ENCODE results near the gene ARID3A. TPM values are rescaled to one million over a fixed set of nuclear protein-coding genes. Genes with fewer than 3 reads are reported as not detected.

Gene ARID3A
- total RNA-seq, 4 donors from 2014 or later = 1.3 to 22.0 (median 3.8) TPM

- H3K27ac ChIP-seq = no peak overlapping the region
- intact Hi-C loops (cut with DNase I; ENCODE audit: low total_unique reads) = no loop called here
- TF ChIP-seq CTCF (IDR thresholded peaks at IDR 0.05) = no peak
- no peak for TF ChIP-seq POLR2A (IDR thresholded peaks at IDR 0.05)
- no peaks in the 10 kb centered on the region for H3K9me3 ChIP-seq
- H3K27me3 ChIP-seq = peaks cover 0 to 12% of the 10 kb centered on the region in 2 donors
- peak in 1 of 2 donors; percentile 16 for DNase-seq
- H3K4me3 ChIP-seq = no peak overlapping the region
- H3K4me1 ChIP-seq = no peaks in the 10 kb centered on the region
- no peaks in the 10 kb centered on the region for H3K36me3 ChIP-seq
Observed at GRCh38 chr19:991932-992669, 66.3 kb downstream of the ARID3A start.

GRCh38 chr19:992670-993055, 66.8 kb downstream of the ARID3A start:
- DNase-seq = no peak
- H3K9me3 ChIP-seq = no peaks in the 10 kb centered on the region
- no peaks in the 10 kb centered on the region for H3K36me3 ChIP-seq
- intact Hi-C loops (cut with DNase I; ENCODE audit: low total_unique reads) = no loop called here
- no peak overlapping the region for H3K4me3 ChIP-seq
- peaks cover 0 to 12% of the 10 kb centered on the region in 2 donors for H3K27me3 ChIP-seq
- no peak overlapping the region for H3K27ac ChIP-seq
- no peaks in the 10 kb centered on the region for H3K4me1 ChIP-seq
- TF ChIP-seq POLR2A (IDR thresholded peaks at IDR 0.05) (no peak), CTCF (IDR thresholded peaks at IDR 0.05) (no peak)

- no peaks in the 10 kb centered on the region for H3K9me3 ChIP-seq
- no peaks in the 10 kb centered on the region for H3K4me1 ChIP-seq
- H3K27ac ChIP-seq = no peak overlapping the region
- H3K27me3 ChIP-seq = peaks cover 7 to 14% of the 10 kb centered on the region in 2 donors
- no peak for DNase-seq
- H3K4me3 ChIP-seq = no peak overlapping the region
- intact Hi-C loops (cut with DNase I; ENCODE audit: low total_unique reads) = no loop called here
- no peaks in the 10 kb centered on the region for H3K36me3 ChIP-seq
- no peak for TF ChIP-seq CTCF (IDR thresholded peaks at IDR 0.05)
- TF ChIP-seq POLR2A (IDR thresholded peaks at IDR 0.05) = no peak
Observed at GRCh38 chr19:993361-993830, 67.6 kb downstream of the ARID3A start.

GRCh38 chr19:993831-994393, 68.1 kb downstream of the ARID3A start:
- Histone ChIP-seq H3K9me3 (no peaks in the 10 kb centered on the region), H3K27me3 (peaks cover 12 to 18% of the 10 kb centered on the region in 2 donors), H3K27ac (no peak overlapping the region), H3K36me3 (no peaks in the 10 kb centered on the region), H3K4me3 (no peak overlapping the region), H3K4me1 (no peaks in the 10 kb centered on the region)
- intact Hi-C loops (cut with DNase I; ENCODE audit: low total_unique reads) = no loop called here
- TF ChIP-seq CTCF (IDR thresholded peaks at IDR 0.05) (no peak), POLR2A (IDR thresholded peaks at IDR 0.05) (no peak)
- no peak for DNase-seq

- Histone ChIP-seq H3K27ac (no peak overlapping the region), H3K9me3 (no peaks in the 10 kb centered on the region), H3K4me3 (no peak overlapping the region), H3K36me3 (no peaks in the 10 kb centered on the region), H3K4me1 (no peaks in the 10 kb centered on the region), H3K27me3 (peaks cover 18 to 24% of the 10 kb centered on the region in 2 donors)
- TF ChIP-seq CTCF (IDR thresholded peaks at IDR 0.05) (no peak), POLR2A (IDR thresholded peaks at IDR 0.05) (no peak)
- intact Hi-C loops (cut with DNase I; ENCODE audit: low total_unique reads) = no loop called here
- DNase-seq = no peak
Observed at GRCh38 chr19:994516-994915, 68.7 kb downstream of the ARID3A start.

Data from uterus (tissue), 4 donors.